DOHH2 (cell line): ENCODE measurements around the gene TIMMDC1.

Source experiments
- H3F3A ChIP-seq: fragments of 200-600 bp; sonication (generic), shearing (Covaris generic); 2 replicates; pipeline ENCODE4 v1.6.0; 2016; ENCODE audit warnings: antibody characterized with exemption, mild to moderate bottlenecking; ENCODE audit not compliant: control insufficient read depth, insufficient read depth
- H3K27ac ChIP-seq: fragments of 200-600 bp; sonication (generic); 2 replicates; pipeline ENCODE4 v1.5.1; 2014; ENCODE audit warnings: low read depth, mild to moderate bottlenecking, low read length, moderate library complexity
- H3K27me3 ChIP-seq: fragments of 200-600 bp; sonication (generic); 2 replicates; pipeline ENCODE4 v1.6.1; 2014; ENCODE audit warnings: mild to moderate bottlenecking, low read length, mixed read lengths; ENCODE audit not compliant: control insufficient read depth
- H3K36me3 ChIP-seq: fragments of 200-600 bp; sonication (generic); 2 replicates; pipeline ENCODE4 v1.6.1; 2014; ENCODE audit warnings: mild to moderate bottlenecking, low read length, moderate library complexity, mixed read lengths; ENCODE audit not compliant: control insufficient read depth
- H3K4me1 ChIP-seq: fragments of 200-600 bp; sonication (generic); 2 replicates; pipeline ENCODE4 v1.6.1; 2014; ENCODE audit warnings: mild to moderate bottlenecking, low read length, mixed read lengths; ENCODE audit not compliant: control insufficient read depth
- H3K4me2 ChIP-seq: fragments of 200-600 bp; sonication (generic); 2 replicates; pipeline ENCODE4 v1.6.0; 2014; ENCODE audit warnings: mild to moderate bottlenecking, low read length, moderate library complexity
- H3K4me3 ChIP-seq: fragments of 200-600 bp; sonication (generic); 2 replicates; pipeline ENCODE4 v1.5.1; 2014; ENCODE audit warnings: mild to moderate bottlenecking, low read length, mixed read lengths
- H3K79me2 ChIP-seq: fragments of 200-600 bp; sonication (generic); 2 replicates; pipeline ENCODE4 v1.6.1; 2014; ENCODE audit warnings: mild to moderate bottlenecking, low read length, mixed read lengths; ENCODE audit not compliant: control insufficient read depth
- H3K9me2 ChIP-seq: fragments of 200-600 bp; sonication (generic); replicated peaks from 2 replicates; pipeline ENCODE4 v1.6.1; 2014; ENCODE audit warnings: mild to moderate bottlenecking, low read length, mixed read lengths; ENCODE audit not compliant: control insufficient read depth
- H3K9me3 ChIP-seq: fragments of 200-600 bp; sonication (generic); 2 replicates; pipeline ENCODE4 v1.6.1; 2014; ENCODE audit warnings: antibody characterized with exemption, low read length, mixed read lengths; ENCODE audit not compliant: control insufficient read depth, insufficient read depth
- H4K20me1 ChIP-seq: fragments of 200-600 bp; sonication (generic); 2 replicates; pipeline ENCODE4 v1.6.0; 2014; ENCODE audit warnings: low read depth, mild to moderate bottlenecking, antibody characterized with exemption, low read length, moderate library complexity; ENCODE audit not compliant: control insufficient read depth, insufficient read depth
- EZH2phosphoT487 ChIP-seq: fragments of 200-600 bp; sonication (generic); IDR thresholded peaks from 2 replicates; pipeline ENCODE4 v1.6.1; 2017; ENCODE audit warnings: borderline replicate concordance, mild to moderate bottlenecking, antibody characterized with exemption, low read length, moderate library complexity, mixed read lengths
- TF ChIP-seq, protein P1 (sequence below): fragments of 200-600 bp; sonication (generic); IDR thresholded peaks from one replicate; pipeline ENCODE4 v1.5.1; 2014; ENCODE audit warnings: antibody characterized with exemption, mild to moderate bottlenecking, low read depth, low read length; ENCODE audit not compliant: poor library complexity, severe bottlenecking

TIMMDC1 gene

GRCh38 chr3:119527714-119528113, 29.4 kb downstream of the TIMMDC1 start:
- TF ChIP-seq EZH2phosphoT487, result no peak
- TF ChIP-seq, protein P1, sequence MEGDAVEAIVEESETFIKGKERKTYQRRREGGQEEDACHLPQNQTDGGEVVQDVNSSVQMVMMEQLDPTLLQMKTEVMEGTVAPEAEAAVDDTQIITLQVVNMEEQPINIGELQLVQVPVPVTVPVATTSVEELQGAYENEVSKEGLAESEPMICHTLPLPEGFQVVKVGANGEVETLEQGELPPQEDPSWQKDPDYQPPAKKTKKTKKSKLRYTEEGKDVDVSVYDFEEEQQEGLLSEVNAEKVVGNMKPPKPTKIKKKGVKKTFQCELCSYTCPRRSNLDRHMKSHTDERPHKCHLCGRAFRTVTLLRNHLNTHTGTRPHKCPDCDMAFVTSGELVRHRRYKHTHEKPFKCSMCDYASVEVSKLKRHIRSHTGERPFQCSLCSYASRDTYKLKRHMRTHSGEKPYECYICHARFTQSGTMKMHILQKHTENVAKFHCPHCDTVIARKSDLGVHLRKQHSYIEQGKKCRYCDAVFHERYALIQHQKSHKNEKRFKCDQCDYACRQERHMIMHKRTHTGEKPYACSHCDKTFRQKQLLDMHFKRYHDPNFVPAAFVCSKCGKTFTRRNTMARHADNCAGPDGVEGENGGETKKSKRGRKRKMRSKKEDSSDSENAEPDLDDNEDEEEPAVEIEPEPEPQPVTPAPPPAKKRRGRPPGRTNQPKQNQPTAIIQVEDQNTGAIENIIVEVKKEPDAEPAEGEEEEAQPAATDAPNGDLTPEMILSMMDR, result no peak
- Histone ChIP-seq H3K9me2 (no peaks in the 10 kb centered on the region), H3K4me2 (no peak overlapping the region), H3K9me3 (no peaks in the 10 kb centered on the region), H4K20me1 (no peaks in the 10 kb centered on the region), H3K79me2 (no peaks in the 10 kb centered on the region), H3K36me3 (peaks cover 56% of the 10 kb centered on the region), H3K4me1 (no peaks in the 10 kb centered on the region), H3K27me3 (no peaks in the 10 kb centered on the region), H3K4me3 (no peak overlapping the region), H3K27ac (no peak overlapping the region), H3F3A (0 out of 2 replicates have a peak, but pooled peaks cover 6% of the 10 kb centered on the region)

DNA sequence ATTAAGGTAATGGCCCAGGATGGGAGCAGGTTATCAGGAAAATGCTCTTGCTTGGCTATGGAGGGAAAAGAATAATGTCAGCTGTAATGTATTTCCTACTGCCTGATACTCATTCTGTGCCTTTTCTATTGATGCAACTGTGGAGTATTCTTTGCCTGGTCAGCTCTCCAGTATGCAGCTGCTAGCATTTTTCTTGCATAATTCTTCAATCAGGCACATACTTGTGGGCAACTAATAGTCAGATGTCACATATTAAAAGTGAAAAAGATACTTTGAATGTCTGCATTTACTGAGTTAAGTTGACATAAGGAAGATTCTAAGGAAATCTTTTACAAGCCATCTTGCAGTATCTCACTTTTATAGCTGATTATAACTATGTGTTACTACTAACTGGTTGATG, 31.5 kb downstream of the TIMMDC1 start:
- no peaks in the 10 kb centered on the region for H3K4me1 ChIP-seq
- H3K36me3 ChIP-seq, result peaks cover 36% of the 10 kb centered on the region
- H3K4me2 ChIP-seq, result no peak overlapping the region
- no peaks in the 10 kb centered on the region for H4K20me1 ChIP-seq
- no peak overlapping the region for H3K27ac ChIP-seq
- H3K27me3 ChIP-seq, result no peaks in the 10 kb centered on the region
- no peak for TF ChIP-seq EZH2phosphoT487
- H3K79me2 ChIP-seq, result no peaks in the 10 kb centered on the region
- no peaks in the 10 kb centered on the region for H3K9me2 ChIP-seq
- H3F3A ChIP-seq, result no peaks in the 10 kb centered on the region
- no peak overlapping the region for H3K4me3 ChIP-seq
- no peaks in the 10 kb centered on the region for H3K9me3 ChIP-seq

GRCh38 chr3:119530456-119530855, 32.1 kb downstream of the TIMMDC1 start:
- Histone ChIP-seq H3K27ac (no peak overlapping the region), H3F3A (no peaks in the 10 kb centered on the region), H4K20me1 (no peaks in the 10 kb centered on the region), H3K27me3 (no peaks in the 10 kb centered on the region), H3K4me3 (no peak overlapping the region), H3K9me3 (no peaks in the 10 kb centered on the region), H3K9me2 (no peaks in the 10 kb centered on the region), H3K79me2 (no peaks in the 10 kb centered on the region), H3K4me1 (no peaks in the 10 kb centered on the region), H3K36me3 (peaks cover 30% of the 10 kb centered on the region), H3K4me2 (no peak overlapping the region)
- TF ChIP-seq, protein P1, result no peak
- TF ChIP-seq EZH2phosphoT487, result no peak

- H3K4me2 ChIP-seq, result no peak overlapping the region
- H3K4me3 ChIP-seq, result no peak overlapping the region
- H3K9me3 ChIP-seq, result no peaks in the 10 kb centered on the region
- no peaks in the 10 kb centered on the region for H4K20me1 ChIP-seq
- no peaks in the 10 kb centered on the region for H3K9me2 ChIP-seq
- no peaks in the 10 kb centered on the region for H3K4me1 ChIP-seq
- no peaks in the 10 kb centered on the region for H3K27me3 ChIP-seq
- H3K36me3 ChIP-seq, result peaks cover 26% of the 10 kb centered on the region
- TF ChIP-seq, protein P1, result no peak
- no peak for TF ChIP-seq EZH2phosphoT487
- no peak overlapping the region for H3K27ac ChIP-seq
- H3F3A ChIP-seq, result no peaks in the 10 kb centered on the region
- H3K79me2 ChIP-seq, result no peaks in the 10 kb centered on the region
Observed at GRCh38 chr3:119531151-119531550, 32.8 kb downstream of the TIMMDC1 start.
